ENCODE measurements around the gene HNRNPH2. TPM values are rescaled to one million over a fixed set of nuclear protein-coding genes. Genes with fewer than 3 reads are reported as not detected.

HNRNPH2 gene
- total and polyA plus RNA-seq, 12 donors = 30.7 to 74.9 (median 59.3) TPM

GRCh38 chrX:101430457-101431078 lies 22.5 kb downstream of the HNRNPH2 start:
- no peak for TF ChIP-seq CTCF (IDR thresholded peaks at IDR 0.05)
- ATAC-seq (no peak), DNase-seq (no peak)
- H3K4me3 ChIP-seq = no peak overlapping the region
- H3K36me3 ChIP-seq = peaks cover 0 to 55% (median 0%) of the 10 kb centered on the region in 9 donors
- no peak overlapping the region for H3K27ac ChIP-seq
- peaks cover 0 to 12% (median 0%) of the 10 kb centered on the region in 11 donors for H3K9me3 ChIP-seq
- H3K4me1 ChIP-seq = no peaks in the 10 kb centered on the region
- no peaks in the 10 kb centered on the region for H3K27me3 ChIP-seq
- intact Hi-C loops (cut with DNase I) = no loop called here
- WGBS, 2 donors = 84 to 96% methylated on average over 2 of the region's 2 CpGs

- WGBS, 2 donors = 52 to 68% methylated on average over 2 of the region's 2 CpGs
- intact Hi-C loops (cut with DNase I) = no loop called here
- peak in 1 of 8 donors; percentile 33 for ATAC-seq
Observed at GRCh38 chrX:101442085-101442484, 34.1 kb downstream of the HNRNPH2 start.

GRCh38 chrX:101449279-101449678 lies 41.3 kb downstream of the HNRNPH2 start:
- H3K4me3 ChIP-seq = no peak overlapping the region
- H3K9me3 ChIP-seq = peaks cover 0 to 2% (median 0%) of the 10 kb centered on the region in 11 donors
- H3K27ac ChIP-seq = no peak overlapping the region
- peaks cover 0 to 59% (median 0%) of the 10 kb centered on the region in 9 donors for H3K36me3 ChIP-seq
- no peaks in the 10 kb centered on the region for H3K27me3 ChIP-seq
- intact Hi-C loops (cut with DNase I) = no loop called here
- no peak for DNase-seq
- no peak for ATAC-seq
- 100% methylated on average over 1 of the region's 1 CpG for WGBS, 2 donors
- H3K4me1 ChIP-seq = peaks cover 0 to 18% (median 4%) of the 10 kb centered on the region in 9 donors
- no peak for TF ChIP-seq CTCF (IDR thresholded peaks at IDR 0.05)

More at GRCh38 chrX:101442085-101442484, 34.1 kb downstream of the HNRNPH2 start:
- Histone ChIP-seq H3K36me3 (peaks cover 0 to 65% (median 0%) of the 10 kb centered on the region in 9 donors), H3K27me3 (no peaks in the 10 kb centered on the region), H3K27ac (no peak overlapping the region), H3K9me3 (no peaks in the 10 kb centered on the region), H3K4me1 (no peaks in the 10 kb centered on the region), H3K4me3 (no peak overlapping the region)
- no peak for DNase-seq
- no peak for TF ChIP-seq CTCF (IDR thresholded peaks at IDR 0.05)

- peaks cover 0 to 18% (median 4%) of the 10 kb centered on the region in 9 donors for H3K4me1 ChIP-seq
- H3K9me3 ChIP-seq = peaks cover 0 to 2% (median 0%) of the 10 kb centered on the region in 11 donors
- no peak for TF ChIP-seq CTCF (IDR thresholded peaks at IDR 0.05)
- no peaks in the 10 kb centered on the region for H3K27me3 ChIP-seq
- 93 to 96% methylated on average over 2 of the region's 2 CpGs for WGBS, 2 donors
- peaks cover 0 to 58% (median 0%) of the 10 kb centered on the region in 9 donors for H3K36me3 ChIP-seq
- H3K27ac ChIP-seq = no peak overlapping the region
- DNase-seq (no peak), ATAC-seq (no peak)
- no peak overlapping the region for H3K4me3 ChIP-seq
- intact Hi-C loops (cut with DNase I) = no loop called here
Observed at GRCh38 chrX:101450085-101450484, 42.1 kb downstream of the HNRNPH2 start.
